H1 (cell line): ENCODE measurements around the gene CYP2A13. TPM values are rescaled to one million over a fixed set of nuclear protein-coding genes. Genes with fewer than 3 reads are reported as not detected.
"Not testable (repeated sequence)": the region's sequence is repeated elsewhere in the genome, so short reads cannot be mapped to it uniquely, and the experiment has no call there.

ENCODE experiments used
- CTCF ChIA-PET: fragments of 300-600 bp; sonication (Branson Sonifier 250); formaldehyde crosslinking; loops from one replicate; lab custom pipeline; 2021; ENCODE audit not compliant: partially characterized antibody; lab: Charles Lee
- POLR2A ChIA-PET: fragments of 300-600 bp; sonication (Branson Sonifier 250); formaldehyde crosslinking; loops from one replicate; lab custom pipeline; 2021; ENCODE audit warnings: inconsistent platforms; ENCODE audit not compliant: partially characterized antibody; lab: Charles Lee
- DNase-seq, 2 experiments: peaks; one replicate each; pipeline versions ENCODE4 v3.0.0 to v3.0.0-alpha.2; 2010 to 2022; ENCODE audit warnings: low spot score in 2 of 2, low read depth in 1 of 2, mixed read lengths in 1 of 2
- FAIRE-seq: peaks from 2 replicates; lab custom pipeline; 2011; peaks lifted over from hg19 to GRCh38; lab: Jason Lieb, UNC
- H2AFZ ChIP-seq: 2 replicates; pipeline ENCODE4 v1.8.1; 2012; ENCODE audit warnings: low read length, inconsistent platforms
- H2AK5ac ChIP-seq: 2 replicates; pipeline ENCODE4 v1.6.1; 2013; ENCODE audit warnings: low read depth, low read length
- H2BK120ac ChIP-seq: replicated peaks from 2 replicates; pipeline ENCODE3; 2013; ENCODE audit warnings: low read depth, low read length, inconsistent platforms
- H2BK12ac ChIP-seq: 2 replicates; pipeline ENCODE4 v1.6.1; 2013; ENCODE audit warnings: low read depth, low read length
- H2BK15ac ChIP-seq: 2 replicates; pipeline ENCODE4 v1.6.1; 2013; ENCODE audit warnings: low read length
- H2BK20ac ChIP-seq: 2 replicates; pipeline ENCODE4 v1.6.1; 2013; ENCODE audit warnings: low read length
- H2BK5ac ChIP-seq: 2 replicates; pipeline ENCODE4 v1.6.1; 2013; ENCODE audit warnings: low read depth, low read length
- H3K14ac ChIP-seq: 2 replicates; pipeline ENCODE4 v1.6.1; 2013; ENCODE audit warnings: inconsistent platforms; ENCODE audit not compliant: insufficient read length
- H3K18ac ChIP-seq: 2 replicates; pipeline ENCODE4 v1.6.1; 2013; ENCODE audit warnings: low read length; ENCODE audit errors: extremely low read depth
- H3K23ac ChIP-seq: 2 replicates; pipeline ENCODE4 v1.6.1; 2013; ENCODE audit warnings: inconsistent platforms; ENCODE audit not compliant: insufficient read length
- H3K23me2 ChIP-seq: 2 replicates; pipeline ENCODE4 v1.6.1; 2013; ENCODE audit warnings: low read depth, low read length
- H3K27ac ChIP-seq: 2 replicates; pipeline ENCODE4 v1.6.1; 2011; ENCODE audit warnings: low read depth, low read length, inconsistent platforms
- H3K27me3 ChIP-seq, 4 experiments: replicated peaks in 1 of 4; 1 replicate in 1 of 4; 2 replicates in 3 of 4; pipeline versions ENCODE4 v1.6.1 to v1.8.1; 2011 to 2013; ENCODE audit warnings: low read length in 3 of 4, mild to moderate bottlenecking in 3 of 4, inconsistent platforms in 2 of 4, mixed read lengths in 2 of 4, moderate library complexity in 1 of 4; ENCODE audit not compliant: control insufficient read depth in 3 of 4, insufficient read depth in 3 of 4; ENCODE audit errors: extremely low read depth in 1 of 4
- H3K36me3 ChIP-seq, 4 experiments: 2 replicates each; pipeline versions ENCODE4 v1.6.1 to v1.8.1; 2011 to 2013; ENCODE audit warnings: mild to moderate bottlenecking in 4 of 4, low read length in 3 of 4, moderate library complexity in 2 of 4, control low read depth in 1 of 4, inconsistent platforms in 1 of 4; ENCODE audit not compliant: insufficient read depth in 4 of 4, control insufficient read depth in 2 of 4
- H3K4ac ChIP-seq: replicated peaks from 2 replicates; pipeline ENCODE3; 2013; ENCODE audit warnings: low read length, low read depth, mixed read lengths, inconsistent platforms; ENCODE audit not compliant: insufficient read length
- H3K4me1 ChIP-seq, 4 experiments: replicated peaks in 1 of 4; 1 replicate in 1 of 4; 2 replicates in 3 of 4; pipeline versions ENCODE4 v1.6.1 to v1.8.1; 2011 to 2013; ENCODE audit warnings: low read length in 3 of 4, inconsistent platforms in 2 of 4, mixed read lengths in 1 of 4; ENCODE audit not compliant: insufficient read depth in 4 of 4, control insufficient read depth in 3 of 4
- H3K4me2 ChIP-seq, 2 experiments: 2 replicates each; pipeline versions ENCODE4 v1.6.1 to v1.8.1; 2011 to 2013; ENCODE audit warnings: low read depth in 2 of 2, low read length in 2 of 2, control low read depth in 1 of 2, inconsistent platforms in 1 of 2, mild to moderate bottlenecking in 1 of 2; ENCODE audit not compliant: insufficient read depth in 1 of 2
- H3K4me3 ChIP-seq, 4 experiments: fragments of 200-600, 300-600 bp in 1 of 4; sonication (generic), shearing (Covaris generic), sonication (Bioruptor Twin) in 1 of 4; 2 replicates each; pipeline versions ENCODE4 v1.5.1 to v1.8.1; 2011 to 2016; ENCODE audit warnings: low read length in 4 of 4, low read depth in 3 of 4, control low read depth in 2 of 4, inconsistent platforms in 2 of 4, mild to moderate bottlenecking in 2 of 4, mixed read lengths in 1 of 4, moderate library complexity in 1 of 4; ENCODE audit not compliant: insufficient read depth in 2 of 4; ENCODE audit errors: extremely low read depth in 1 of 4
- H3K56ac ChIP-seq: replicated peaks from 2 replicates; pipeline ENCODE3; 2013; ENCODE audit warnings: low read depth, mild to moderate bottlenecking, mixed read lengths, low read length, inconsistent platforms; ENCODE audit not compliant: insufficient read length
- H3K79me1 ChIP-seq: 2 replicates; pipeline ENCODE4 v1.6.1; 2013; ENCODE audit warnings: low read depth, low read length, control low read depth
- H3K79me2 ChIP-seq, 2 experiments: 2 replicates each; pipeline versions ENCODE4 v1.6.1 to v1.8.1; 2012 to 2013; ENCODE audit warnings: low read length in 2 of 2, mild to moderate bottlenecking in 2 of 2, inconsistent platforms in 1 of 2; ENCODE audit not compliant: insufficient read depth in 2 of 2, control insufficient read depth in 1 of 2
- H3K9ac ChIP-seq, 4 experiments: replicated peaks in 1 of 4; 1 replicate in 1 of 4; 2 replicates in 3 of 4; pipeline versions ENCODE4 v1.6.1 to v1.8.1; 2011 to 2013; ENCODE audit warnings: low read depth in 3 of 4, low read length in 3 of 4, control low read depth in 2 of 4, mild to moderate bottlenecking in 2 of 4, moderate library complexity in 2 of 4, inconsistent platforms in 1 of 4; ENCODE audit errors: extremely low read depth in 1 of 4
- H3K9me3 ChIP-seq, 2 experiments: 2 replicates each; pipeline versions ENCODE4 v1.6.1 to v1.8.1; 2012 to 2013; ENCODE audit warnings: mild to moderate bottlenecking in 2 of 2, moderate library complexity in 2 of 2, control low read depth in 1 of 2, inconsistent platforms in 1 of 2, low read depth in 1 of 2, low read length in 1 of 2, mixed read lengths in 1 of 2; ENCODE audit not compliant: insufficient read depth in 2 of 2
- H4K20me1 ChIP-seq, 2 experiments: replicated peaks in 1 of 2; 2 replicates each; pipeline versions ENCODE3 to v1.8.1; 2011 to 2013; ENCODE audit warnings: inconsistent platforms in 2 of 2, low read length in 2 of 2, mild to moderate bottlenecking in 1 of 2; ENCODE audit not compliant: insufficient read depth in 2 of 2, control insufficient read depth in 1 of 2
- H4K5ac ChIP-seq: 2 replicates; pipeline ENCODE4 v1.6.1; 2013; ENCODE audit warnings: low read length, low read depth, mixed read lengths, inconsistent platforms; ENCODE audit not compliant: insufficient read length
- H4K8ac ChIP-seq: 2 replicates; pipeline ENCODE4 v1.8.0; 2013; ENCODE audit warnings: mild to moderate bottlenecking, moderate library complexity, low read length, inconsistent platforms; ENCODE audit not compliant: insufficient read depth; ENCODE audit errors: extremely low read depth
- H4K91ac ChIP-seq: replicated peaks from 2 replicates; pipeline ENCODE3; 2013; ENCODE audit warnings: low read length, mixed read lengths, inconsistent platforms; ENCODE audit not compliant: insufficient read length
- CTCF ChIP-seq, 3 experiments: IDR thresholded peaks; 1 replicate in 2 of 3; 2 replicates in 1 of 3; pipeline versions ENCODE4 v1.5.1 to v1.6.1; 2011; ENCODE audit warnings: low read length in 3 of 3, mild to moderate bottlenecking in 3 of 3, inconsistent platforms in 2 of 3, low read depth in 1 of 3, moderate library complexity in 1 of 3; ENCODE audit not compliant: insufficient read depth in 1 of 3; ENCODE audit errors: control extremely low read depth in 1 of 3
- KDM1A ChIP-seq: fragments of 200-600, 300-600 bp; sonication (generic); IDR thresholded peaks from 2 replicates; pipeline ENCODE4 v1.7.1; 2016; ENCODE audit warnings: mild to moderate bottlenecking, low read length, borderline replicate concordance
- NANOG ChIP-seq: IDR thresholded peaks from 2 replicates; pipeline ENCODE4 v1.6.1; 2011; ENCODE audit warnings: low read length, low read depth, mild to moderate bottlenecking, inconsistent platforms; ENCODE audit not compliant: insufficient read depth, poor library complexity, severe bottlenecking
- RAD21 ChIP-seq, 2 experiments: IDR thresholded peaks in 1 of 2; conservative IDR thresholded peaks in 1 of 2; 2 replicates each; pipeline ENCODE4 v1.6.1; 2011; ENCODE audit warnings: low read depth in 2 of 2, low read length in 2 of 2, improper control_type of control experiment in 1 of 2, inconsistent platforms in 1 of 2, mild to moderate bottlenecking in 1 of 2, moderate library complexity in 1 of 2
- SP1 ChIP-seq: IDR thresholded peaks from 2 replicates; pipeline ENCODE4 v1.6.1; 2011; ENCODE audit warnings: low read depth, low read length
- TEAD4 ChIP-seq: IDR thresholded peaks from 2 replicates; pipeline ENCODE4 v1.6.1; 2012; ENCODE audit warnings: low read depth, low read length, inconsistent platforms, mixed read lengths
- WGBS, 2 experiments: shearing (Covaris generic) in 1 of 2; methylation state at CpG; one replicate each; pipeline versions ENCODE4 v1.1.6 to v1.1.7; 2013 to 2015; ENCODE audit warnings: low lambda C conversion rate in 2 of 2, mixed read lengths in 2 of 2, inconsistent platforms in 1 of 2, low coverage in 1 of 2, missing lambda C conversion rate in 1 of 2; ENCODE audit not compliant: insufficient replicate concordance in 2 of 2, insufficient coverage in 1 of 2, insufficient read length in 1 of 2; ENCODE audit errors: extremely low coverage in 1 of 2, missing lambda C conversion rate in 1 of 2; 5-methylcytosine and 5-hydroxymethylcytosine counted together
- polyA plus RNA-seq, 7 experiments: library from polyadenylated mRNA; depleted of rRNA in 3 of 7; stranded (reverse) in 5 of 7; unstranded in 2 of 7; fragments of >200 nt in 5 of 7; fragments of 200-250 nt in 2 of 7; gene quantifications; 1 replicate in 5 of 7; 2 replicates in 1 of 7; 4 replicates in 1 of 7; pipeline versions ENCODE4 v1.2.1 to v1.2.3, GENCODE V29; 2011 to 2013; ENCODE audit warnings: missing spikeins in 2 of 7, mixed read lengths in 2 of 7
- total RNA-seq: library from RNA; stranded (reverse); fragmentation: NEBNext Ultra II Directional; extraction: Animal tissue kit (Norgen Biotek cat#: 25700); gene quantifications from 2 replicates; pipeline ENCODE4 v1.2.1, GENCODE V29; 2021

The CYP2A13 gene
- total and polyA plus RNA-seq, 2 of the 8 experiments (the other 6 are each of a cell fraction or from before 2014, with no cell fraction given) = 0.60 to 0.63 TPM

- ChIA-PET CTCF (interaction anchor here (0.6 to 2.1 kb wide), 23 partner anchors 8 to 237 kb away, joined by 3 to 8 read pairs (median 4); partner anchors contain the start of genes B9D2, CYP2A13 and HNRNPUL1), POLR2A (interaction anchor here (0.6 to 0.7 kb wide), 2 partner anchors 16 to 346 kb away, joined by 3 read pairs; no protein-coding TSS in a partner anchor)
- WGBS, 2 experiments = 2% methylated on average over 2 of the region's 2 CpGs; no CpG with 5 or more reads in 1 of the 2 experiments
- not testable (repeated sequence) for H3K79me2 ChIP-seq, H3K27me3 ChIP-seq, H3K4me1 ChIP-seq, H4K20me1 ChIP-seq, H3K27ac ChIP-seq, H3K79me1 ChIP-seq, H2BK15ac ChIP-seq, H2BK120ac ChIP-seq, H3K14ac ChIP-seq, H3K4me3 ChIP-seq, H4K91ac ChIP-seq, H3K23me2 ChIP-seq, H2BK5ac ChIP-seq, H4K8ac ChIP-seq, H3K23ac ChIP-seq, H3K56ac ChIP-seq, H2AK5ac ChIP-seq, H2AFZ ChIP-seq, H2BK12ac ChIP-seq, H4K5ac ChIP-seq, H3K18ac ChIP-seq, H3K36me3 ChIP-seq, H3K9me3 ChIP-seq, H3K9ac ChIP-seq, H2BK20ac ChIP-seq, H3K4me2 ChIP-seq, H3K4ac ChIP-seq
- FAIRE-seq (peak; percentile 98), DNase-seq (peak; percentile 27 to 73)
- TF ChIP-seq NANOG (peak; percentile 27), TEAD4 (peak; percentile 73; the same call in 1 of the 2 replicates), RAD21 (IDR thresholded peaks at IDR 0.05 in 1 of 2, conservative IDR thresholded peaks at IDR 0.05 in 1 of 2; ENCODE audit: low read depth in 2 of 2, low read length in 2 of 2) (peak; percentile 40 to 55), KDM1A (peak; percentile 63; the same call in 1 of the 2 replicates), CTCF (IDR thresholded peaks at IDR 0.05; ENCODE audit: control extremely low read depth in 1 of 3, insufficient read depth in 1 of 3, low read depth in 1 of 3, low read length in 3 of 3) (peak in 2 of 3 experiments; percentile 45 to 56; a peak in 2 of 4 replicates), SP1 (peak; percentile 17; the same call in 1 of the 2 replicates)
These were observed 38.5 kb downstream of the CYP2A13 start for GRCh38 chr19:41126765-41127203.
